CD4-positive, CD25-positive, alpha-beta regulatory T cell (primary cell): ENCODE data around the gene TRIO. TPM values are rescaled to one million over a fixed set of nuclear protein-coding genes. Genes with fewer than 3 reads are reported as not detected.
"Not testable (repeated sequence)": the region's sequence is repeated elsewhere in the genome, so short reads cannot be mapped to it uniquely, and the experiment has no call there.

Experiments used
- ATAC-seq, 2 donors: fragments of 150-1000 bp; cut with Tn5 transposase; one replicate each; pipeline ENCODE4 v1.10.0; 2021; ENCODE audit warnings: low read depth in 2 of 2, moderate number of reproducible peaks in 2 of 2, moderate library complexity in 1 of 2
- DNase-seq, 3 donors: peaks; one replicate each; pipeline versions ENCODE4 v3.0.0 to v3.0.0-alpha.2; 2012 to 2022; ENCODE audit warnings: mixed read lengths in 1 of 3
- H3K27ac ChIP-seq: one replicate; pipeline ENCODE4 v1.7.0; 2013; ENCODE audit warnings: mild to moderate bottlenecking, low read length; ENCODE audit not compliant: insufficient read depth, poor library complexity, severe bottlenecking
- H3K27me3 ChIP-seq: one replicate; pipeline ENCODE4 v1.7.0; 2013; ENCODE audit warnings: low read length; ENCODE audit not compliant: control insufficient read depth, insufficient read depth
- H3K36me3 ChIP-seq: one replicate; pipeline ENCODE4 v1.7.0; 2013; ENCODE audit warnings: mild to moderate bottlenecking, low read length, moderate library complexity; ENCODE audit not compliant: control insufficient read depth, insufficient read depth
- H3K4me1 ChIP-seq: 2 replicates; pipeline ENCODE4 v1.7.0; 2013; ENCODE audit warnings: mild to moderate bottlenecking, low read length; ENCODE audit not compliant: insufficient read depth, control insufficient read depth, poor library complexity, severe bottlenecking
- H3K4me3 ChIP-seq: one replicate; pipeline ENCODE4 v1.7.0; 2013; ENCODE audit warnings: low read depth, mild to moderate bottlenecking, low read length, moderate library complexity
- H3K9me3 ChIP-seq, 2 experiments: 1 replicate in 1 of 2; 2 replicates in 1 of 2; pipeline ENCODE4 v1.7.0; 2013; ENCODE audit warnings: low read length in 2 of 2, mild to moderate bottlenecking in 1 of 2, moderate library complexity in 1 of 2; ENCODE audit not compliant: control insufficient read depth in 2 of 2
- H3K27ac Mint-ChIP-seq, 3 donors: one replicate each; pipeline ENCODE4 v1.8.0; 2020 to 2022; ENCODE audit warnings: mild to moderate bottlenecking in 3 of 3, mixed read lengths in 3 of 3, moderate library complexity in 2 of 3
- H3K27me3 Mint-ChIP-seq: one replicate; pipeline ENCODE4 v1.8.0; 2022; ENCODE audit warnings: mild to moderate bottlenecking, mixed read lengths
- H3K36me3 Mint-ChIP-seq: one replicate; pipeline ENCODE4 v1.8.0; 2020; ENCODE audit warnings: mixed read lengths
- H3K4me1 Mint-ChIP-seq, 4 donors: one replicate each; pipeline ENCODE4 v1.8.0; 2020 to 2022; ENCODE audit warnings: mixed read lengths in 4 of 4, mild to moderate bottlenecking in 1 of 4
- H3K4me3 Mint-ChIP-seq, 4 donors: one replicate each; pipeline ENCODE4 v1.8.0; 2020 to 2022; ENCODE audit warnings: mild to moderate bottlenecking in 4 of 4, mixed read lengths in 4 of 4, moderate library complexity in 3 of 4
- H3K9me3 Mint-ChIP-seq, 7 donors: one replicate each; pipeline ENCODE4 v1.8.0; 2020 to 2022; ENCODE audit warnings: mixed read lengths in 7 of 7, mild to moderate bottlenecking in 3 of 7, moderate library complexity in 2 of 7
- polyA plus RNA-seq, 4 donors: library from polyadenylated mRNA; unstranded; fragments of 300-500 nt; fragmentation: Illumina TruSeq; gene quantifications; one replicate each; pipeline ENCODE4 v1.2.3, GENCODE V29; 2021
- total RNA-seq: library from RNA; stranded (reverse); gene quantifications from one replicate; pipeline ENCODE4 v1.2.3, GENCODE V29; 2022

The TRIO gene
- total and polyA plus RNA-seq, 5 donors from 2014 or later, result 1.2 to 7.6 (median 1.8) TPM

GRCh38 chr5:14201325-14202045, 58.3 kb downstream of the TRIO start:
- no peak overlapping the region for H3K27ac ChIP-seq
- no peak for ATAC-seq

GRCh38 chr5:14202462-14202861, 59.3 kb downstream of the TRIO start:
- H3K4me1 ChIP-seq, result no peaks in the 10 kb centered on the region
- no peaks in the 10 kb centered on the region for H3K36me3 ChIP-seq
- H3K4me3 ChIP-seq, result no peak overlapping the region
- peaks cover 7% of the 10 kb centered on the region for H3K27me3 Mint-ChIP-seq
- H3K36me3 Mint-ChIP-seq, result no peaks in the 10 kb centered on the region
- no peak for DNase-seq
- H3K27ac Mint-ChIP-seq, result no peak overlapping the region
- H3K9me3 ChIP-seq, result no peaks in the 10 kb centered on the region
- peaks cover 0 to 5% (median 0%) of the 10 kb centered on the region in 4 donors for H3K4me1 Mint-ChIP-seq
- peaks cover 2% of the 10 kb centered on the region for H3K27me3 ChIP-seq
- peak in 1 of 2 donors; percentile 59 for ATAC-seq
- no peaks in the 10 kb centered on the region for H3K9me3 Mint-ChIP-seq
- H3K27ac ChIP-seq, result no peak overlapping the region
- H3K4me3 Mint-ChIP-seq, result no peak overlapping the region

More at GRCh38 chr5:14201325-14202045, 58.3 kb downstream of the TRIO start:
- DNase-seq, result no peak
- H3K27me3 ChIP-seq, result peaks cover 2% of the 10 kb centered on the region
- Mint-ChIP-seq H3K4me1 (peaks cover 0 to 4% (median 0%) of the 10 kb centered on the region in 4 donors), H3K27ac (no peak overlapping the region), H3K27me3 (peaks cover 10% of the 10 kb centered on the region), H3K4me3 (no peak overlapping the region), H3K36me3 (no peaks in the 10 kb centered on the region), H3K9me3 (no peaks in the 10 kb centered on the region)
- H3K36me3 ChIP-seq, result no peaks in the 10 kb centered on the region
- H3K4me1 ChIP-seq, result no peaks in the 10 kb centered on the region
- no peak overlapping the region for H3K4me3 ChIP-seq
- H3K9me3 ChIP-seq, result no peaks in the 10 kb centered on the region

GRCh38 chr5:14204011-14204670, 61.0 kb downstream of the TRIO start:
- Mint-ChIP-seq H3K9me3 (no peaks in the 10 kb centered on the region), H3K27me3 (peaks cover 11% of the 10 kb centered on the region), H3K27ac (no peak overlapping the region), H3K36me3 (no peaks in the 10 kb centered on the region), H3K4me1 (peaks cover 0 to 9% (median 2%) of the 10 kb centered on the region in 4 donors), H3K4me3 (no peak overlapping the region)
- Histone ChIP-seq H3K9me3 (no peaks in the 10 kb centered on the region), H3K4me1 (no peaks in the 10 kb centered on the region), H3K27ac (no peak overlapping the region), H3K36me3 (no peaks in the 10 kb centered on the region), H3K27me3 (peaks cover 2% of the 10 kb centered on the region), H3K4me3 (no peak overlapping the region)
- DNase-seq (no peak), ATAC-seq (no peak)

GRCh38 chr5:14204785-14205321, 61.7 kb downstream of the TRIO start:
- no peaks in the 10 kb centered on the region for H3K4me1 ChIP-seq
- H3K36me3 Mint-ChIP-seq, result no peaks in the 10 kb centered on the region
- H3K27ac ChIP-seq, result no peak overlapping the region
- H3K27me3 Mint-ChIP-seq, result peaks cover 15% of the 10 kb centered on the region
- H3K36me3 ChIP-seq, result no peaks in the 10 kb centered on the region
- H3K4me1 Mint-ChIP-seq, result peaks cover 0 to 9% (median 2%) of the 10 kb centered on the region in 4 donors
- no peaks in the 10 kb centered on the region for H3K9me3 Mint-ChIP-seq
- H3K27me3 ChIP-seq, result peaks cover 2% of the 10 kb centered on the region
- no peak for DNase-seq
- no peak overlapping the region for H3K27ac Mint-ChIP-seq
- H3K4me3 Mint-ChIP-seq, result no peak overlapping the region
- no peak overlapping the region for H3K4me3 ChIP-seq
- no peaks in the 10 kb centered on the region for H3K9me3 ChIP-seq
- no peak for ATAC-seq

- no peaks in the 10 kb centered on the region for H3K9me3 ChIP-seq
- Mint-ChIP-seq H3K27ac (no peak overlapping the region), H3K4me3 (no peak overlapping the region), H3K4me1 (peaks cover 0 to 9% (median 2%) of the 10 kb centered on the region in 4 donors), H3K36me3 (no peaks in the 10 kb centered on the region), H3K27me3 (peaks cover 15% of the 10 kb centered on the region), H3K9me3 (no peaks in the 10 kb centered on the region)
- H3K4me1 ChIP-seq, result no peaks in the 10 kb centered on the region
- peaks cover 2% of the 10 kb centered on the region for H3K27me3 ChIP-seq
- ATAC-seq (no peak), DNase-seq (no peak)
- no peak overlapping the region for H3K4me3 ChIP-seq
- H3K36me3 ChIP-seq, result no peaks in the 10 kb centered on the region
- H3K27ac ChIP-seq, result no peak overlapping the region
These were observed 63.0 kb downstream of the TRIO start for GRCh38 chr5:14206028-14206725.

- not testable (repeated sequence) for H3K27ac ChIP-seq, H3K36me3 Mint-ChIP-seq, H3K9me3 Mint-ChIP-seq, H3K4me1 ChIP-seq, DNase-seq, H3K27me3 ChIP-seq, H3K9me3 ChIP-seq, H3K36me3 ChIP-seq, H3K27ac Mint-ChIP-seq, H3K4me3 Mint-ChIP-seq, ATAC-seq, H3K4me1 Mint-ChIP-seq, H3K4me3 ChIP-seq
- peaks cover 15% of the 10 kb centered on the region for H3K27me3 Mint-ChIP-seq
These were observed 64.3 kb downstream of the TRIO start for GRCh38 chr5:14207428-14207827.

- Histone ChIP-seq H3K27ac (no peak overlapping the region), H3K36me3 (no peaks in the 10 kb centered on the region), H3K4me1 (no peaks in the 10 kb centered on the region), H3K27me3 (no peaks in the 10 kb centered on the region), H3K9me3 (no peaks in the 10 kb centered on the region), H3K4me3 (no peak overlapping the region)
- DNase-seq (peak in 1 of 3 donors; percentile 13), ATAC-seq (no peak)
- Mint-ChIP-seq H3K4me1 (peaks cover 0 to 10% (median 4%) of the 10 kb centered on the region in 4 donors), H3K27me3 (peaks cover 15% of the 10 kb centered on the region), H3K4me3 (no peak overlapping the region), H3K36me3 (no peaks in the 10 kb centered on the region), H3K9me3 (no peaks in the 10 kb centered on the region), H3K27ac (no peak overlapping the region)
These were observed 65.2 kb downstream of the TRIO start for GRCh38 chr5:14208071-14209021.
